IPS DF 19.7 (cell line): ENCODE measurements around the gene ETF1.

Source experiments
- DNase-seq: peaks from one replicate; pipeline ENCODE4 v3.0.0-alpha.2; 2013; ENCODE audit warnings: low read depth, low spot score

The ETF1 gene

GRCh38 chr5:138563340-138564118 is 20.5 kb upstream of the ETF1 start:
- DNase-seq, result no peak

GRCh38 chr5:138560971-138561370 is 17.9 kb upstream of the ETF1 start:
- DNase-seq, result no peak

GRCh38 chr5:138559937-138560336 is 16.9 kb upstream of the ETF1 start:
- no peak for DNase-seq

GRCh38 chr5:138557677-138558076 is 14.6 kb upstream of the ETF1 start:
- no peak for DNase-seq

- no peak for DNase-seq
These were observed 11.1 kb upstream of the ETF1 start for GRCh38 chr5:138554143-138554542.

GRCh38 chr5:138553437-138554095 is 10.5 kb upstream of the ETF1 start:
- no peak for DNase-seq

- DNase-seq, result no peak
These were observed 9.6 kb upstream of the ETF1 start for GRCh38 chr5:138552657-138553056.

GRCh38 chr5:138549414-138549813 is 6.4 kb upstream of the ETF1 start:
- DNase-seq, result no peak

DNA sequence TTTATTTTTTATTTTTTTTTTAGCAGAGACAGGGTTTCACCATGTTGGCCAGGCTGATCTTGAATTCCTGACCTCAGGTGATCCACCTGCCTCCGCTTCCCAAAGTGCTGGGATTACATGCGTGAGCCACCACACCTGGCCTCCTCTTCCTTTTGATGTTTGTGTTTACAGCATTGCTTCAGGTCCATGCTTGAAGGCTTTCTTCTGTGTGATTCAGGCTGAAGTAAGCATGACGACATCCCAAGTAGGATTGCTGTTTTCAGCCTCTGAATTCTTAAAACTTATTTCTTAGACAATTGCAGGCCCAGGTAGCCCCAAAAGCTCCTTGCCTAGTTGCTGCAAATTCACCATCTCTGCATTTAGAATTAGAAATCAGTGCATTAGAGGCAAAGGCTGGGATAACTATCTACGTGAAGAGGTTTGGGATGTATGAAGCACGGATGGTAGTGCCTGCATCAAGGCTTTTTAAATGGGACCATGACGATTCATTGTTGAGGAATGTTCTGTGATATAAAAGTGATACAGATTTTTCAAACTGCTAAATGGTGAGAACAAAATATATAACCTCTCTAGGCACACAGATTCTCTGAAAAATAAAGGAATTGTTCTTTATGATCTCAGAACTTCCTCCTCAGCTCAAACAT is 3.0 kb upstream of the ETF1 start:
- no peak for DNase-seq

- DNase-seq, result no peak
These were observed 1.4 kb upstream of the ETF1 start for GRCh38 chr5:138544181-138545134.

DNA sequence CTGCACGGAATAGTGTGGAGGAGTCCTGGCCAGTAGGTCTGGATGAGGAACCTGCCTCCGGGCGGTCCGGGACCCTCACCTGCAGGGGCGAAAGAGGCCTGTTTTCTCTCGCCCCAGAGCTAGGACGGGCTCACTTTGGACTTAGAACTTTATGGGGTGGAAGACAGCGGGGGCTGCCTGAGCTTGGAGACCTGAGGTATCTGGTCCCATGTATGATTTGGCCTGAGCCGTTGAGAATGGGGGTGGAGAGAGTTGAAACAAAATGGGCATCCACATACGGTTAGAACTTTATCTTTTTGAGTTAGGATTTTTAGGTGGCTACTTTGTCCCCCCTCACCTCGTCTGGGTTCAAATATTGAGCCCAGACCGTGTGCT is 681 bp upstream of the ETF1 start:
- no peak for DNase-seq

- no peak for DNase-seq
These were observed 668 bp downstream of the ETF1 start for GRCh38 chr5:138542180-138542955.

GRCh38 chr5:138541511-138542179 is 1.4 kb downstream of the ETF1 start:
- no peak for DNase-seq

DNA sequence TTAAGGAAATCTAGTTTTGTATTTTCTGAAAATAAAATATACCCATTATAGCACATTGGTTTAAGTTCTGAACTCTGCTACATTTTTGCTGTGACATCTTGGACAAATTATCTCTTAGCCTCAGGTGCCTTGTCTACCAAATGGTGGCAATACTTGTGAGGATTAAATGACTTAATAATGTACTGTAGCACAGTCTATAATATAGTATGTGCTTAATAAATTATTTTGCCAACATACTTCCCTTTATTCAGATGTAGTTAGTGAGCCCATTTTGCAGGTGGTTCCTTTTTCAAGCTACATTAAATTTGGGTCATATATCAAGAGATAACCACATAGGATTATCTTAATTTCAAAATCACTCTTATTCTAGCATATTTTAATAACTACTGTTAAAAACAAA is 3.2 kb downstream of the ETF1 start:
- DNase-seq, result no peak

DNA sequence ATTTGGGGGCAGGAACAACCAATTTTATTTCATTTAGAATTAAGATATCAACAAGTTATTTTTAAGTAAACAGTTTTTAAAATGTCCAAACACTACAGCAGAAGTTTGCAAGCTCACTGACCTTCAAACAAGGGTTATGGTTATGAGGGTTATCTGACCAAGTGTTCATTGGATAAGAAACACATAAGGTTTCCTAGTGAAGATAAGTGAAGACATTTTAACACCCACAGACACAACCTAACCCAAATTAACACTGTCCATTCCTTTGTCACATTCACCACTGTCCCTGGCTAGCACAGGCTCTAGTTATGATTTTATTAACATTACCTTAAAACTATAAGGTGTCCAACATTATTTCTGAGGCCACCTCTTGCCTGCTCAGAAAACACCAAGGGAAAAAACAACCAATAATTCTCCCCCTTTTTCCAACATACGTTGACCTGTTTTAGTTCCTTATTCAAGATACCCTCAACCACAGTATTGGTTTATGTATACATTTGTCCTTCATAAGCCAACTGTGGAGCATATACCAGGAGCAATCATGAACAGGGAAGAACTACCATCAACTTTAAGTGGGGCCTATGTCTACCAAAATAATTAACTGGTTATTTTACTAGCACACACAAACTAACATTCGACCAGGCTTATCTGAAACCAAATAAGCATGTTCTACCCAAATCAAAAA is 4.0 kb downstream of the ETF1 start:
- no peak for DNase-seq

DNA sequence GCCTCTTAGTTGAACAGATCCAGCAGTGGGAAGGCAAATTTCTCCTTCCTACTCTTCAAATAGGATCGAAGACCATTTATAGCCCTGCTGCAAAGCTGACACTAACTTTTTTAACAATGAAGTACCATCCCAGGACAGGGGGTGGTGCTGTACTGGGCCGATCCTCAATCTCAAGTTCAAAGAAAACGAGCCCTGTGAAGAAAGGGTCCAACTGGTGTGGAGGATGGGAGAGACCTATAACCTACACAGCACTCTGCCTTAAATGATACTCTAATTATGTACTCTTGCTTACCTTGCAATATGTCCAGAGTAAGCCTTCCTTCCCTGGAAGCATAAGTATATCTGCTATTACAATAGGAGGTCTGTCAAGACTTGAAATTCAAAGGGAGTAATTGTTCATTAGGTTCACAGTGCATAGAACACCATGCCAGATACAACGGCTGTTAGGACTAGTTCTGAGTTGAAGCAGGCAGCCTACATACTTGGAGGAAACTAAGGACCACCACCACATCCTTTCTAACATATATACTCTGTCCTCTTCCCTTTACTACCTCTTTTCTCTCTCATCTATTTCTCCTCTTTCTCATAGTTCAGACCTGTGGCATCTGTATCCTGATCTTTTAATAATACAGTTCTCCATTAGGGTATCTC is 6.2 kb downstream of the ETF1 start:
- DNase-seq, result no peak

GRCh38 chr5:138536215-138536614 is 6.8 kb downstream of the ETF1 start:
- no peak for DNase-seq

- no peak for DNase-seq
These were observed 8.8 kb downstream of the ETF1 start for GRCh38 chr5:138533973-138534941.
